OCI-LY7 (cell line): ENCODE results near the gene RBFOX1.

Experiments used
- EZH2phosphoT487 ChIP-seq: fragments of 200-600 bp; sonication (generic); IDR thresholded peaks from 2 replicates; pipeline ENCODE4 v1.6.1; 2018; ENCODE audit warnings: low read depth, borderline replicate concordance, mild to moderate bottlenecking, mixed run types, antibody characterized with exemption, low read length, moderate library complexity, mixed read lengths
- TF ChIP-seq, protein P1 (sequence below): fragments of 200-600 bp; sonication (generic); conservative IDR thresholded peaks from 2 replicates; pipeline ENCODE4 v1.5.1; 2014; ENCODE audit warnings: mild to moderate bottlenecking, antibody characterized with exemption, low read length, moderate library complexity, mixed read lengths

DNA sequence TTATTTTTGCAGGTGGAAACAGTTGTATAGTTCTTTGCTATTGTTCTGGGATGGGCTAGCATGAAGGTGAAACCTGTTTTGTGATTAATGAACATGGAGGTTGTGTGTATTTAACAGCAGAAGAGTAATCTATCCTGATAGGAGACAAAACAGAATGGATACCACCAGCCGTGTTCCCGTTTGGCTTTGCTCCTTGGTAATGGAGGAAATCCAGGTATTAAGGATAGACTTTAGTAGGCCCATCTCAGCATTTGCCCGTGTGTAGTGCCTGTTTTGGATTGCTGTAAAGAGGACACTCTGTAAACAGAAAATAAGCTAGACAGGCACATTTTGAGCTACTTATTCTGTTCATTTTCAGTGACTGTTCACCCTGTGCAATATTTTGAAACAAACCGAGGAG lies 215.1 kb downstream of the RBFOX1 start:
- TF ChIP-seq, protein P1, sequence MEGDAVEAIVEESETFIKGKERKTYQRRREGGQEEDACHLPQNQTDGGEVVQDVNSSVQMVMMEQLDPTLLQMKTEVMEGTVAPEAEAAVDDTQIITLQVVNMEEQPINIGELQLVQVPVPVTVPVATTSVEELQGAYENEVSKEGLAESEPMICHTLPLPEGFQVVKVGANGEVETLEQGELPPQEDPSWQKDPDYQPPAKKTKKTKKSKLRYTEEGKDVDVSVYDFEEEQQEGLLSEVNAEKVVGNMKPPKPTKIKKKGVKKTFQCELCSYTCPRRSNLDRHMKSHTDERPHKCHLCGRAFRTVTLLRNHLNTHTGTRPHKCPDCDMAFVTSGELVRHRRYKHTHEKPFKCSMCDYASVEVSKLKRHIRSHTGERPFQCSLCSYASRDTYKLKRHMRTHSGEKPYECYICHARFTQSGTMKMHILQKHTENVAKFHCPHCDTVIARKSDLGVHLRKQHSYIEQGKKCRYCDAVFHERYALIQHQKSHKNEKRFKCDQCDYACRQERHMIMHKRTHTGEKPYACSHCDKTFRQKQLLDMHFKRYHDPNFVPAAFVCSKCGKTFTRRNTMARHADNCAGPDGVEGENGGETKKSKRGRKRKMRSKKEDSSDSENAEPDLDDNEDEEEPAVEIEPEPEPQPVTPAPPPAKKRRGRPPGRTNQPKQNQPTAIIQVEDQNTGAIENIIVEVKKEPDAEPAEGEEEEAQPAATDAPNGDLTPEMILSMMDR: no peak
- TF ChIP-seq EZH2phosphoT487: no peak
